ENCODE data around the gene MPST.

The MPST gene

DNA sequence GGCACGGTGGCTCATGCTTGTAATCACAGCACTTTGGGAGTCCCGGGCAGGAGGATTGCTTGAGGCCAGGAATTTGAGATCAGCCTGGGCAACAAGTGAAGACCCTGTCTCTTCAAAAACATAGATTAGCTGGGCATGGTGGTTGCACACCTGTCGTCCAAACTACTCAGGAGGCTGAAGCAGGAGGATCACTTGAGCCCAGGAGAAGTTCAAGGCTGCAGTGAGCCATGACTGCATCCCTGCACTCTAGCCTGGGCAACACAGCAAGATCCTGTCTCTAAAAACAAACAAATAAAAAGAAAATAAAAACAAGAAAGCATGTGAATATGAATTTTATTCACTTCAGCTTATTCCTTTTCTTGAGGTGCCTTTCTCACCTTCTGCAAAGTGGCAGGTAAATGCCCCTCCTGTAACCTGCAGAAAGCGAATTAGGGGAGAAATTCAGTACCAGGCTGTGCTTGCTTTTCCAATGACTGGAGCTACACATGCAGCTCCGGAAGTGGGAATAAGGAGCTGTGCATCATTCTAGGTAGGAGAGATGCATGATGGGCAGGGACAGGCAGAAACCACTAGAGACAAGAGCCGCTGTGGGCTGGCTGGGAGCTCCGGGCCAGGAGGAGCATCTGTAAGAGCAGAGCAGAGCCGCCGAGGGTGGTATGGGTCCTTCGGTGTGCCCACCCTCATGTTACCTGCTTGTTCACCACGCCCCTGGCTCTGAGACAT is 17.3 kb downstream of the MPST start:
- Histone ChIP-seq H3K9me3 (no peaks in the 10 kb centered on the region), H3K36me3 (replicated peaks) (no peaks in the 10 kb centered on the region), H3K27me3 (ENCODE audit: low read depth) (peaks cover 16% of the 10 kb centered on the region; the same call in 1 of the 2 replicates), H3K4me3 (no peak overlapping the region), H3K4me1 (no peaks in the 10 kb centered on the region)
- no peak for DNase-seq (ENCODE audit: low spot score in 2 of 2)
- in situ Hi-C loops (cut with MboI; ENCODE audit: low sequenced_read_pairs), result no loop called here

DNA sequence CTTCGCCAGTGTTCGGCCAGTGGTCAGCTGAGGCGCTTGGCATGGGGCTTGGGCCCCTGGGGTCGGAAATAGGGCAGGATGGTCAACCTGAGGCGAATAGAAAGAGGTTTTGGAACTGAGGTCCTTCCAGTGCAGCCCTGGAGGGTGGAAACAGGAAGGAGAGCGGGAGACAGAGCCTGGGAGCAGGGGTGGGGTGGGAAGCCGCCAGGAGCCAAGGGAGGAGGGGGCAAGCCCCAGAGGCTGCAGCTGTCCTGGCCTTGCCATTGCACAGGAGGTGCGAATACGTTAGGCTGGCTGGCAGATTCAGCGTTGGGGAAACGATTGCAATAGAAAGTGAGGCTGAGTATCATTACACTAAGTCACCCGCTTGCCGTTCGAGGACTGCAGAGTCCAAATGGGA is 18.1 kb downstream of the MPST start:
- Histone ChIP-seq H3K9me3 (no peaks in the 10 kb centered on the region), H3K4me1 (no peaks in the 10 kb centered on the region), H3K36me3 (replicated peaks) (no peaks in the 10 kb centered on the region), H3K27me3 (ENCODE audit: low read depth) (peaks cover 17% of the 10 kb centered on the region; the same call in 1 of the 2 replicates), H3K4me3 (no peak overlapping the region)
- no peak for DNase-seq (ENCODE audit: low spot score in 2 of 2)
- in situ Hi-C loops (cut with MboI; ENCODE audit: low sequenced_read_pairs), result no loop called here

DNA sequence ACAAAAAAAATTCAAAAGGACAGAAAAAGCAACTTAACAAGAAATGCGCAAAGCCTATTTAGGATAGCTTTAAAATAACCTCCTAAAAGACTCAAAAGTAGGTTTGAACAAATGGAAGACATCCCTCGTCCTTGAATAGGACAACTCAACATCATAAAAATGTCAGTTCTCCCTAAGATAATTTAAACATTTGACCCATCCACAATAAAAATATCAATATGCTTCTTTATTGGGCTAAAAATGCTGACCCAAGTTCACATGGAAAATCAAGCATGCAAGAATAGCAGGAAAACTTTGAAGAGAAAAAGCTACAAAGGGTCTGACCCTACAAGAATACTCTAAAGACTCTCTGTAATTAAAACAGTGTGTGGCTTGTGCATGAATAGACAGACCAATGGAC is 19.9 kb downstream of the MPST start:
- H3K36me3 ChIP-seq (replicated peaks), result no peaks in the 10 kb centered on the region
- DNase-seq (ENCODE audit: low spot score in 2 of 2), result no peak
- no peaks in the 10 kb centered on the region for H3K9me3 ChIP-seq
- no peak overlapping the region for H3K4me3 ChIP-seq
- H3K4me1 ChIP-seq, result no peaks in the 10 kb centered on the region
- in situ Hi-C loops (cut with MboI; ENCODE audit: low sequenced_read_pairs), result no loop called here
- peaks cover 17% of the 10 kb centered on the region; the same call in 1 of the 2 replicates for H3K27me3 ChIP-seq (ENCODE audit: low read depth)

DNA sequence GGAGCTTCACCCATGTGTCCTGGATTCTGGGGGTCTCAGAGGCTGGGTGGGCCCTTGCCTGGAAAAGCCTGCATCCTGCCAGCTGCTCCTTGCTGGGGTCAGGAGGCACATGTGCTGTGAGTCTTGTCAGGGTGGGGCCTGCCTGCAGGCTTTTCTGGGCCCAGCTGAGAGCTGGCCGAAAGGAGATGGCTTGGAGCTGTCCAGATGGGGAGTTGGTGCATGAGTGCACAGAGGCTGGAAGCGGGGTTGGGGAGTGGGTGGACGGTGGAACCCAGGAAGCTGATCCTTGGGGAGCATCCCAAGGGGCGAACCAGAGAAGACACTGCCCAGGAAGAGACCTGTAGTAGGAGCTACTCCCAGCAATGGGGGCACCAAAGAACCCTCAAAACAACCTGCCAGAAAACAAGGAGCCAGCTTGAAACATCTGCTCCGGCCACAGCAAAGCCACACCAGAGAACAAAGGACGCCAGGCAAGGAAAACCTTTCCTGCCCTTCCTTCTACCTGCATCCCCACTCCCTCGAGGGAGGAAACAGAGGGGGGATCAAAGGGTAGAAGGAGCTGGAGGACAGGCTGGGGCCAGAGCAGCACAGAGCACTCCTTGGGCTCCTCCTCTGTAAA is 23.8 kb downstream of the MPST start:
- no peaks in the 10 kb centered on the region for H3K9me3 ChIP-seq
- in situ Hi-C loops (cut with MboI; ENCODE audit: low sequenced_read_pairs), result no loop called here
- no peak for DNase-seq (ENCODE audit: low spot score in 2 of 2)
- no peaks in the 10 kb centered on the region for H3K4me1 ChIP-seq
- no peaks in the 10 kb centered on the region for H3K36me3 ChIP-seq (replicated peaks)
- no peak overlapping the region for H3K4me3 ChIP-seq
- peaks cover 13% of the 10 kb centered on the region; the same call in 1 of the 2 replicates for H3K27me3 ChIP-seq (ENCODE audit: low read depth)

DNA sequence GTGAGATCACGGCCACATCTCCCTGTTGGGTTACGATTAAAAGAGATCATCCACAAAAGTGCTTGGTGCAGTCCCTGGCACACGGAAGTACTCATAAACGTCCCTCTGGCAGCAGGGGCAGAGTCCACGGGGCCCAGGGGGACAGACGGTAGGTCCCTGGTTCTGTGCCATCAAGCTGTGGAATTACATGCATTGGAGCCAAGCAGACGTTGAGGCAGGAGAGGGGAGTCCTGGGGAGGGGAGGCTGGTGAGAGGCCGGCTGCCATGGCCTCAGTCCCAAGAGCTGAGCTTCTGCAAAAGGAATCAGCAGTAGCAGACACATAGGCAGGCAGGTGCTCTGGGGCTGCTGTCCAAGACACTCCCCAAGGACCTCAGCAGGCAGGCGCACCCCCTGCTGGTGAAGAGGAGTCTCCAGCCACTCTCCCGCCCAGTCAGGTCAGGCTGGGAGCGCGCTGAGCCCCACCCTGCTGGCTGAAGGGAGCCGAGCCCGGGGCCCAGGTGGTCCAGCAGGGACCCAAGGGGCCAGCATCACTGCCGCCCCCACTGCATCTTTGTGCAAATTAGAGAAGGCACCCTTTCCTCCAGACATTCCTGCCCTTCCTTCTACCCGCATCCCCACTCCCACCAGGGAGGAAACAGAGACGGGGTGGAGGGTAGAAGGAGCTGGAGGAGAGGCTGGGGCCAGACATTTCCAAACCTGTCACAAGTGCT is 24.4 kb downstream of the MPST start:
- in situ Hi-C loops (cut with MboI; ENCODE audit: low sequenced_read_pairs), result no loop called here
- Histone ChIP-seq H3K4me3 (no peak overlapping the region), H3K4me1 (no peaks in the 10 kb centered on the region), H3K36me3 (replicated peaks) (no peaks in the 10 kb centered on the region), H3K9me3 (no peaks in the 10 kb centered on the region), H3K27me3 (ENCODE audit: low read depth) (peaks cover 13% of the 10 kb centered on the region; the same call in 1 of the 2 replicates)
- DNase-seq (ENCODE audit: low spot score in 2 of 2), result peak; percentile 47 to 85

DNA sequence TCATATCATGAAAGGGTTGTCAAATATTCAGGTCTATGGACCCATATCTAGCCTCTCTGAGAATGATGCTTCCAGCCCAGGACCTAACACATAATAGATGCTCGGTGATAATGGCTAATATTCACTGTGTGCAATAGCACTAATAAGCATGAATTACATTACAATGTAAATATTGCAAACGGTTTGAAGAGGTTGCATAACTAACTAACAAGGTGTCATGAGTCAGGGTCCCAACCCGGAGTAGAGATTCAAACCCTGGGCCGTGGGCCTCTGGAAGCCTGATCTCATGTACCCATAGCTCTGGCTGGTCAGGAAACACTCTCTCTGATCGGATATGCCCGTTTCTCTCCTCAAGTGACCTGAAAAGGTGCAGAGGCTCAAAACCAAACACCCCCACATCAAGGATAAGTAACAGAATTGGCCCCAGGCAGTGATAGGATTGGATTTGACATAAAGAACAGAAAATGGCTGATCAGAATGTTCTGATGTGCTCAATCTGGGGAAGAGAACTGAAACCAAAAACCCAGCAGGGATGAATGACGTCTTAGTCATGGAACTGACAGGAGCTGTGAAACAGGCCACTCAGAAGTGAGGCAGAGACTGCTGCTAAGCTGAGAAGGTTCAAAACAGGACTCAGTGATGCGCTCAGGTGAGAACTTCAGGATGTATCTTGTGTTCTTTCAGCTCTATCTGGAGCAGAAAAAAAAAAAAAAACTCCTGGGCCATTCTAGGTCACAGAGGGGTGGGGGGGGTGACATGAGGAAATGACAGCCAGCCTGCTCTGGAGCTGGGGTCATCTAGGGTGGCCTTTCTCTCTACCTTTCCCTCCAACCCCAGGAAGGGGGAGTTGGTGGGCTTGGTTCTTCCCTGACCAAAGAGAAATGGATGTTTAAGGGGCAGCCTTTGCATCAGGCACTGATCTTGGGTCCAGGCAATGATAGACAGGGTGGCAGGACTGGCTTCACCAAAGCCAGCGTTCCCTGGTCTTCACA is 25.4 kb downstream of the MPST start:
- in situ Hi-C loops (cut with MboI; ENCODE audit: low sequenced_read_pairs), result no loop called here
- Histone ChIP-seq H3K4me1 (no peaks in the 10 kb centered on the region), H3K4me3 (no peak overlapping the region)

DNA sequence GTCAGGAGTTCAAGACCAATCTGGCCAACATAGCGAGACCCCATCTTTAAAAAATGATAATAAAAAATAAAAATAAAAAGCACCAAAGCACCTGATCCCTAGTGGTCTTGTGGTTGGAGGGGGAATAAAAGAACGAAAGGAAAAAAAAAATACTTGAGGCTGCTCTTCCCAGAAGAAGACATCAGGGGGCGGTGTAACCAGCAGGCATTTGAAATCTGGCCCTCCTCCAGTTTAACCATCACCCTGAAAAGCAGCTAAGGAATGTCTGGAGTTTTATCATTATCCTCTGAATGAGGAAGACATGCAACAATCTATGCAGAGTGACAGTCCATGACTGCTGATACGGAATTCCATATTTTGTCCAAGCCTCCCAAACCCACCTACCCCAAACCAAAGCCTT is 26.4 kb downstream of the MPST start:
- Histone ChIP-seq H3K9me3 (no peaks in the 10 kb centered on the region), H3K27me3 (ENCODE audit: low read depth) (peaks cover 4% of the 10 kb centered on the region; the same call in 1 of the 2 replicates), H3K4me3 (no peak overlapping the region), H3K4me1 (no peaks in the 10 kb centered on the region), H3K36me3 (replicated peaks) (no peaks in the 10 kb centered on the region)
- in situ Hi-C loops (cut with MboI; ENCODE audit: low sequenced_read_pairs), result no loop called here
- DNase-seq (ENCODE audit: low spot score in 2 of 2), result peak in 1 of 2 experiments; percentile 35

More for the DNA sequence above, 25.4 kb downstream of the MPST start:
- Histone ChIP-seq H3K36me3 (replicated peaks) (no peaks in the 10 kb centered on the region), H3K27me3 (ENCODE audit: low read depth) (peaks cover 8% of the 10 kb centered on the region; the same call in 1 of the 2 replicates), H3K9me3 (no peaks in the 10 kb centered on the region)
- no peak for DNase-seq (ENCODE audit: low spot score in 2 of 2)

DNA sequence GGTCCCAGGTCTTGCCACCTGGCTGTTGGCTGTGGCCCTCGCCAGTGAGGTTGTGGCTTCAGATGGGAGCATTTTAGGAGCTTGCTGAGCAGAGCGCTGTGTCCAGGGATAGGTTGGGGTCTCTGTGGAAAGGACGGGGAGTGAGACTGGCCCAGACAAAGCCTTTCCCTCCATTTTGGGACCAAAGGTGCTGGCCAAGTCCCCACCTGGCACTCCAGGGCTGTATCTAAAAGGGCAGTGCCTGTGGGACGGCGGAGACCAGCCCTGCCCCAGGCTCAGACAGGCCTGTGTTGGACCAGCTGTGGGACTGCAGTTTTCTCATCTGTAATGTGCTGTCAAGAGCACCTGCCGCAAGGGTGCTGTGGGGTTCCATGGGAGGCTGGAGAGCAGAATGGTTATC is 27.0 kb downstream of the MPST start:
- in situ Hi-C loops (cut with MboI; ENCODE audit: low sequenced_read_pairs), result no loop called here
- Histone ChIP-seq H3K4me1 (no peaks in the 10 kb centered on the region), H3K9me3 (no peaks in the 10 kb centered on the region), H3K4me3 (no peak overlapping the region), H3K27me3 (ENCODE audit: low read depth) (peaks cover 3% of the 10 kb centered on the region; the same call in 1 of the 2 replicates), H3K36me3 (replicated peaks) (no peaks in the 10 kb centered on the region)
- no peak for DNase-seq (ENCODE audit: low spot score in 2 of 2)

DNA sequence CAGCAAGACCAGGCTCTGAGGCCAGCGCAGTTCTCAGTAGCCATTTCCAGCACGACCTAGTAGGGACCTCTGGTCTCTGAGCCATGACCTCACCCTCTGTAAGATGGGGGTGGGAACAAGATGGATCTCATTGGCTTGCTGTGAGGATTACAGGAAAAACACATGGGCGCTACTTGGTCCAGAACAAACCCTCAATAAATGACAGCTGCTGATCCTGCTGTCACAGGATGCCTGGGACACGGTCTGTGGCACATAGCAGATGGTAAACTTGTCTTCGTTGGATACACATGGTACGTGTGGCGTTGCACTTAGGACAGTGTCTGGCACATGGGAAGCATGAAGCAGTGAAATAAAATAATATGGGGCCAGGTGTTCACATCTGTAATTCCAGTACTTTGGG is 27.5 kb downstream of the MPST start:
- H3K9me3 ChIP-seq, result no peaks in the 10 kb centered on the region
- no peaks in the 10 kb centered on the region for H3K4me1 ChIP-seq
- H3K36me3 ChIP-seq (replicated peaks), result no peaks in the 10 kb centered on the region
- H3K27me3 ChIP-seq (ENCODE audit: low read depth), result no peaks in the 10 kb centered on the region
- in situ Hi-C loops (cut with MboI; ENCODE audit: low sequenced_read_pairs), result no loop called here
- no peak overlapping the region for H3K4me3 ChIP-seq
- DNase-seq (ENCODE audit: low spot score in 2 of 2), result no peak

DNA sequence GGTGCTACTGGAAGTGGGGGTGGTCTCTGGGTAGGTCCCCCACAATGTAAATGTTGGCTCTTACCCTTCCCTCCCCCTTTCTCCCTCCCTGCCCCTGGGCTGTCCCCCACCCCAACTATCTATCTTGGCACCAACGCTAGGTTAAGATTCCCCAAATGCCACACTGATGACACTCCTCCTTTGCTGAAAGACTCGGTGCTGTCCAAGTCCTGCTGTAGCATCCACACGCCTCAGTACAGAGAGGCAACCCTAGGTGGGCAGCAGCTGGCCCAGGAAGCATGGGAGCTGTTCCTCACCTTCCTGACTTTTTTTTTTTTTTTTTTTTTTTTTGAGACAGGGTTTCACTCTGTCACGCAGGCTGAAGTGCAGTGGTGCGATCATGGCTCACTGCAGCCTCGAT is 28.6 kb downstream of the MPST start:
- no peaks in the 10 kb centered on the region for H3K4me1 ChIP-seq
- no peaks in the 10 kb centered on the region for H3K27me3 ChIP-seq (ENCODE audit: low read depth)
- H3K9me3 ChIP-seq, result no peaks in the 10 kb centered on the region
- in situ Hi-C loops (cut with MboI; ENCODE audit: low sequenced_read_pairs), result no loop called here
- H3K36me3 ChIP-seq (replicated peaks), result no peaks in the 10 kb centered on the region
- DNase-seq (ENCODE audit: low spot score in 2 of 2), result no peak
- no peak overlapping the region for H3K4me3 ChIP-seq

DNA sequence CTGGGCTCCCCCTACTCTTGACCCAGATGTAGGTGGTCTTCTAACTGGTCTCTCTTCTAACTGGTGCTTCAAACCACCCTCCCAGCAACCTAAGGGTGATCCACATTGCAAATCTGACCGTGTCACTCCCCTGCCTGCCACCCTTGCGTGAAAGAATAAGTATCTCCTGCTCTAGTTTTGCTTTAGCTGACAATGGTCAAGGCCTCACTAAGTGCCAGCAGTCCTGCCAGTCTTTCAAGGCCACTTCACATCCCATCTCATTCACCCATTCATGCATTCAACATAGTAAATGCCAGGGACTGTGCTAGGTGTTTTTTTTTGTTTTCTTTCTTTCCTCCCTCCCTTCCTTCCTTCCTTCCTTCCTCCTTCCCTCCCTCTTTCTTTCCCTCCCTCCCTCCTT is 29.7 kb downstream of the MPST start:
- Histone ChIP-seq H3K36me3 (replicated peaks) (no peaks in the 10 kb centered on the region), H3K27me3 (ENCODE audit: low read depth) (no peaks in the 10 kb centered on the region), H3K4me1 (no peaks in the 10 kb centered on the region), H3K4me3 (no peak overlapping the region), H3K9me3 (no peaks in the 10 kb centered on the region)
- no peak for DNase-seq (ENCODE audit: low spot score in 2 of 2)
- in situ Hi-C loops (cut with MboI; ENCODE audit: low sequenced_read_pairs), result no loop called here

DNA sequence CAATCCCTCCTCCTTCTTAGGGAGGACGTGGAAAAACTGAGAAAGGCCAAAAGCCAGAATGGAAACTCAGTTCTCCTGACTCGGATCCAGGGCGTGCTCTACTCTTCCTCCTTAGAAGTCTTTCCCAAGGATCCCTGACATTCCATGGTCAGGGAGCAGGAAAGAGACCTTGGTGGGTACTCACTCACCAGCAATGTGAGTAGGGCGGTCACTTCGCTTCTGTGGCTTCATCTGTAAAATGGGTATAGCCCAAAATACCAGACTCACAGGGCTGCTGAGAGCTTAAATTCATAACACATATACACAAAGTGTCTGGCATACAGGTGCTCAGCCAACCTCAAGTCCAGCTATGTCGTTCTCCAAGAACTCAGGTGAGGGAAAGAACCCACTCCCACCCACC is 31.4 kb downstream of the MPST start:
- Histone ChIP-seq H3K4me3 (no peak overlapping the region), H3K27me3 (ENCODE audit: low read depth) (no peaks in the 10 kb centered on the region), H3K36me3 (replicated peaks) (no peaks in the 10 kb centered on the region), H3K4me1 (no peaks in the 10 kb centered on the region), H3K9me3 (no peaks in the 10 kb centered on the region)
- DNase-seq (ENCODE audit: low spot score in 2 of 2), result no peak
- in situ Hi-C loops (cut with MboI; ENCODE audit: low sequenced_read_pairs), result no loop called here

Data from HAP-1 (cell line).